ENCODE measurements around the gene TCF7L2. TPM values are rescaled to one million over a fixed set of nuclear protein-coding genes. Genes with fewer than 3 reads are reported as not detected.

Gene TCF7L2
- total RNA-seq, 1 experiment from 2014 or later = 45.2 TPM

- DNase-seq (ENCODE audit: low read depth, low spot score) (no peak), ATAC-seq (peak; percentile 33)
- H3K4me3 ChIP-seq (ENCODE audit: low read depth in 2 of 2, low read length in 2 of 2) = no peak overlapping the region
- H3K36me3 ChIP-seq (ENCODE audit: control insufficient read depth, insufficient read depth, low read length) = peaks cover 18% of the 10 kb centered on the region
- H3K27ac ChIP-seq (ENCODE audit: low read length) = peak overlapping the region; percentile 35; the same call in 1 of the 2 replicates
- CTCF ChIA-PET = no interaction called here
- TF ChIP-seq TCF7L2 (IDR thresholded peaks at IDR 0.05; ENCODE audit: low read depth, low read length) (no peak), REST (IDR thresholded peaks at IDR 0.05; ENCODE audit: insufficient read depth in 1 of 2, low read depth in 2 of 2, low read length in 1 of 2) (no peak), CTCF (IDR thresholded peaks at IDR 0.05) (no peak), SIN3A (IDR thresholded peaks at IDR 0.05; ENCODE audit: borderline replicate concordance, insufficient read depth, low read depth, low read length) (no peak)
- no TSS peak for BruUV-seq (replicated peaks)
- no peaks in the 10 kb centered on the region for H3K4me1 ChIP-seq (ENCODE audit: control insufficient read depth, insufficient read depth, low read length)
- in situ Hi-C loops (cut with HindIII; ENCODE audit: low pct_unique_long_range_greater_than_20kb, low sequenced_read_pairs) = no loop called here
- POLR2A ChIA-PET = interaction anchor here (0.6 kb wide), 1 partner anchor 13 kb away, joined by 8 read pairs; no protein-coding TSS in a partner anchor
- intact Hi-C loops (cut with micrococcal nuclease; ENCODE audit: unreplicated experiment) = no loop called here
- no peaks in the 10 kb centered on the region for H3K27me3 ChIP-seq (ENCODE audit: control insufficient read depth, insufficient read depth, low read length)
- H3K9me3 ChIP-seq (ENCODE audit: control insufficient read depth, insufficient read depth, low read depth, low read length) = no peaks in the 10 kb centered on the region
Observed at GRCh38 chr10:113142601-113143362, 192.7 kb downstream of the TCF7L2 start.

GRCh38 chr10:113144576-113144975 is 194.5 kb downstream of the TCF7L2 start:
- ATAC-seq = no peak
- POLR2A ChIA-PET = no interaction called here
- intact Hi-C loops (cut with micrococcal nuclease; ENCODE audit: unreplicated experiment) (no loop called here), in situ Hi-C loops (cut with HindIII; ENCODE audit: low pct_unique_long_range_greater_than_20kb, low sequenced_read_pairs) (no loop called here)
- peaks cover 20% of the 10 kb centered on the region for H3K36me3 ChIP-seq (ENCODE audit: control insufficient read depth, insufficient read depth, low read length)
- DNase-seq (ENCODE audit: low read depth, low spot score) = no peak
- no peak overlapping the region for H3K27ac ChIP-seq (ENCODE audit: low read length)
- no peaks in the 10 kb centered on the region for H3K27me3 ChIP-seq (ENCODE audit: control insufficient read depth, insufficient read depth, low read length)
- H3K9me3 ChIP-seq (ENCODE audit: control insufficient read depth, insufficient read depth, low read depth, low read length) = no peaks in the 10 kb centered on the region
- no peak for TF ChIP-seq REST (IDR thresholded peaks at IDR 0.05; ENCODE audit: insufficient read depth in 1 of 2, low read depth in 2 of 2, low read length in 1 of 2)
- no peak for TF ChIP-seq SIN3A (IDR thresholded peaks at IDR 0.05; ENCODE audit: borderline replicate concordance, insufficient read depth, low read depth, low read length)
- TF ChIP-seq TCF7L2 (IDR thresholded peaks at IDR 0.05; ENCODE audit: low read depth, low read length) = no peak
- TF ChIP-seq CTCF (IDR thresholded peaks at IDR 0.05) = no peak
- TF ChIP-seq POLR2AphosphoS5 (IDR thresholded peaks at IDR 0.05; ENCODE audit: low read depth, low read length) = no peak
- CTCF ChIA-PET = no interaction called here
- H3K4me3 ChIP-seq (ENCODE audit: low read depth in 2 of 2, low read length in 2 of 2) = no peak overlapping the region
- no peaks in the 10 kb centered on the region for H3K4me1 ChIP-seq (ENCODE audit: control insufficient read depth, insufficient read depth, low read length)
- BruUV-seq (replicated peaks) = no TSS peak
